HG02884 (cell line): ENCODE measurements around the gene MLYCD.
A peak's percentile ranks its signal among the peaks of the same experiment; 100 is the strongest.

Source experiments
- ATAC-seq: cut with Tn5 transposase; IDR thresholded peaks from one replicate; pipeline ENCODE4 v1.9.1; 2021; ENCODE audit warnings: mild to moderate bottlenecking, moderate library complexity; ENCODE audit not compliant: unreplicated experiment

The MLYCD gene

GRCh38 chr16:83899272-83899897 is 470 bp downstream of the MLYCD start:
- peak; percentile 47 for ATAC-seq

GRCh38 chr16:83899978-83900377 is 1.1 kb downstream of the MLYCD start:
- no peak for ATAC-seq

GRCh38 chr16:83900571-83900970 is 1.7 kb downstream of the MLYCD start:
- no peak for ATAC-seq

- ATAC-seq: no peak
Observed at GRCh38 chr16:83901101-83901500, 2.2 kb downstream of the MLYCD start.

- no peak for ATAC-seq
Observed at GRCh38 chr16:83903751-83904150, 4.8 kb downstream of the MLYCD start.

GRCh38 chr16:83906683-83907082 is 7.8 kb downstream of the MLYCD start:
- no peak for ATAC-seq

GRCh38 chr16:83907111-83907510 is 8.2 kb downstream of the MLYCD start:
- no peak for ATAC-seq

- no peak for ATAC-seq
Observed at GRCh38 chr16:83907631-83908250, 8.8 kb downstream of the MLYCD start.

- ATAC-seq: no peak
Observed at GRCh38 chr16:83908798-83909197, 9.9 kb downstream of the MLYCD start.

- no peak for ATAC-seq
Observed at GRCh38 chr16:83911290-83911689, 12.4 kb downstream of the MLYCD start.

GRCh38 chr16:83912519-83913244 is 13.8 kb downstream of the MLYCD start:
- no peak for ATAC-seq

- ATAC-seq: no peak
Observed at GRCh38 chr16:83913245-83913633, 14.3 kb downstream of the MLYCD start.

GRCh38 chr16:83914091-83914710 is 15.3 kb downstream of the MLYCD start:
- no peak for ATAC-seq

- no peak for ATAC-seq
Observed at GRCh38 chr16:83915081-83915480, 16.2 kb downstream of the MLYCD start.

- no peak for ATAC-seq
Observed at GRCh38 chr16:83915491-83915890, 16.6 kb downstream of the MLYCD start.

- no peak for ATAC-seq
Observed at GRCh38 chr16:83917152-83918120, 18.5 kb downstream of the MLYCD start.

GRCh38 chr16:83920894-83921491 is 22.1 kb downstream of the MLYCD start:
- no peak for ATAC-seq

GRCh38 chr16:83923581-83924365 is 24.9 kb downstream of the MLYCD start:
- no peak for ATAC-seq

GRCh38 chr16:83924686-83925085 is 25.8 kb downstream of the MLYCD start:
- ATAC-seq: no peak
